GM23338 (cell line): ENCODE measurements around the gene BEX2. TPM values are rescaled to one million over a fixed set of nuclear protein-coding genes. Genes with fewer than 3 reads are reported as not detected.

Experiments
- ATAC-seq: fragments of 200-7000 bp; cut with Tn5 transposase; 3 replicates; pipeline ENCODE4 v1.9.1; 2020
- DNase-seq: peaks from one replicate; pipeline ENCODE4 v3.0.0-alpha.2; 2015; ENCODE audit warnings: low spot score
- H2AFZ ChIP-seq: fragments of 200-600 bp; sonication (generic); 2 replicates; pipeline ENCODE4 v1.8.0; 2016; ENCODE audit warnings: antibody characterized with exemption, mild to moderate bottlenecking, moderate library complexity
- H3F3A ChIP-seq: fragments of 200-600 bp; sonication (generic); replicated peaks from 2 replicates; pipeline ENCODE4 v1.8.0; 2017; ENCODE audit warnings: antibody characterized with exemption, mixed run types, low read depth
- H3K27ac ChIP-seq: fragments of 200-600 bp; sonication (generic); 2 replicates; pipeline ENCODE4 v1.6.1; 2016; ENCODE audit warnings: low read depth
- H3K27me3 ChIP-seq: fragments of 200-600 bp; sonication (generic); 2 replicates; pipeline ENCODE4 v1.8.0; 2016; ENCODE audit warnings: mild to moderate bottlenecking, mixed run types, moderate library complexity; ENCODE audit not compliant: insufficient read depth
- H3K36me3 ChIP-seq: fragments of 200-600 bp; sonication (generic); 2 replicates; pipeline ENCODE4 v1.8.0; 2016; ENCODE audit warnings: mild to moderate bottlenecking; ENCODE audit not compliant: insufficient read depth
- H3K4me1 ChIP-seq: fragments of 200-600 bp; sonication (generic); 2 replicates; pipeline ENCODE4 v1.8.0; 2016; ENCODE audit warnings: mild to moderate bottlenecking, moderate library complexity; ENCODE audit not compliant: insufficient read depth
- H3K4me2 ChIP-seq: fragments of 200-600 bp; sonication (generic); 2 replicates; pipeline ENCODE4 v1.7.1; 2017; ENCODE audit warnings: mixed run types
- H3K4me3 ChIP-seq: fragments of 200-600 bp; sonication (generic); 2 replicates; pipeline ENCODE4 v1.6.1; 2016; ENCODE audit warnings: mixed run types
- H3K79me2 ChIP-seq: fragments of 200-600 bp; sonication (generic); replicated peaks from 2 replicates; pipeline ENCODE4 v1.8.0; 2017; ENCODE audit warnings: mild to moderate bottlenecking; ENCODE audit not compliant: insufficient read depth
- H3K9me2 ChIP-seq: fragments of 200-600 bp; sonication (generic); 2 replicates; pipeline ENCODE4 v1.8.0; 2017; ENCODE audit not compliant: insufficient read depth
- H4K20me1 ChIP-seq: fragments of 200-600 bp; sonication (generic); replicated peaks from 2 replicates; pipeline ENCODE4 v1.8.0; 2017; ENCODE audit warnings: mild to moderate bottlenecking; ENCODE audit not compliant: insufficient read depth
- H3K27ac Mint-ChIP-seq: 2 replicates; pipeline ENCODE4 v1.8.0; 2020; ENCODE audit warnings: inconsistent platforms, mild to moderate bottlenecking, moderate library complexity, mixed read lengths
- H3K27me3 Mint-ChIP-seq: 3 replicates; pipeline ENCODE4 v1.8.0; 2022; ENCODE audit warnings: low read depth, mild to moderate bottlenecking, moderate library complexity, mixed read lengths, inconsistent platforms; ENCODE audit not compliant: insufficient read depth, poor library complexity
- H3K36me3 Mint-ChIP-seq: 3 replicates; pipeline ENCODE4 v1.8.0; 2021; ENCODE audit warnings: low read depth, mild to moderate bottlenecking, inconsistent platforms, moderate library complexity, mixed read lengths
- H3K4me1 Mint-ChIP-seq: 3 replicates; pipeline ENCODE4 v1.8.0; 2020; ENCODE audit warnings: mild to moderate bottlenecking, inconsistent platforms, mixed read lengths
- H3K4me3 Mint-ChIP-seq: 3 replicates; pipeline ENCODE4 v1.8.0; 2021; ENCODE audit warnings: moderate library complexity, mild to moderate bottlenecking, inconsistent platforms, mixed read lengths
- H3K9me3 Mint-ChIP-seq: 3 replicates; pipeline ENCODE4 v1.8.0; 2020; ENCODE audit warnings: moderate library complexity, mild to moderate bottlenecking, inconsistent platforms, mixed read lengths
- CREB1 ChIP-seq: fragments of 250-450 bp; sonication (Bioruptor Pico); IDR thresholded peaks from 2 replicates; pipeline ENCODE4 v1.5.0; 2020; ENCODE audit warnings: low read depth, mild to moderate bottlenecking, moderate library complexity
- CTCF ChIP-seq, 2 experiments: fragments of 200-600 bp in 1 of 2; sonication (generic) in 1 of 2; conservative IDR thresholded peaks; 2 replicates each; pipeline versions ENCODE4 v1.5.1 to v1.6.1; 2016 to 2017; ENCODE audit warnings: antibody characterized with exemption in 2 of 2, low read depth in 2 of 2, mild to moderate bottlenecking in 2 of 2, moderate library complexity in 1 of 2
- JUNB ChIP-seq: IDR thresholded peaks from one replicate; pipeline ENCODE4 v1.6.1; 2016; ENCODE audit warnings: antibody characterized with exemption; ENCODE audit not compliant: unreplicated experiment
- ZNF114 ChIP-seq: fragments of 250-450 bp; sonication (Bioruptor Pico); IDR thresholded peaks from 2 replicates; pipeline ENCODE4 v1.5.0; 2020; ENCODE audit warnings: mild to moderate bottlenecking, moderate library complexity
- ZNF462 ChIP-seq: fragments of 250-450 bp; sonication (Bioruptor Pico); IDR thresholded peaks from 2 replicates; pipeline ENCODE4 v1.5.0; 2020; ENCODE audit warnings: mild to moderate bottlenecking, moderate library complexity
- polyA plus RNA-seq: library from polyadenylated mRNA; unstranded; fragments of >200 nt; fragmentation: Nextera tagmentation; extraction: Ambion mirVana; gene quantifications from 2 replicates; pipeline ENCODE4 v1.2.1, GENCODE V29; 2016
- total RNA-seq: library from RNA; depleted of rRNA; stranded (reverse); fragments of >200 nt; shearing (Covaris generic); gene quantifications from 2 replicates; pipeline ENCODE4 v1.2.3, GENCODE V29; 2014

The BEX2 gene
- total and polyA plus RNA-seq, 2 experiments from 2014 or later = 37.5 to 87.9 TPM

- Histone ChIP-seq H3K27ac (no peak within 1 kb of the TSS), H3K36me3 (no peaks in the 10 kb centered on the region), H3K9me2 (no peaks in the 10 kb centered on the region), H3K27me3 (peaks cover 3% of the 10 kb centered on the region; the same call in 1 of the 2 replicates), H2AFZ (peak within 1 kb of the TSS; percentile 69; the same call in 1 of the 2 replicates), H3K4me1 (peaks cover 7% of the 10 kb centered on the region), H3K79me2 (no peaks in the 10 kb centered on the region), H4K20me1 (no peaks in the 10 kb centered on the region), H3K4me2 (peak within 1 kb of the TSS; percentile 79), H3K4me3 (peak within 1 kb of the TSS; percentile 63), H3F3A (no peaks in the 10 kb centered on the region)
- TF ChIP-seq CTCF (conservative IDR thresholded peaks at IDR 0.05; ENCODE audit: low read depth in 2 of 2) (no peak), JUNB (no peak)
- peaks cover 14% of the 10 kb centered on the region for H3K27me3 Mint-ChIP-seq
- peak; percentile 22 for DNase-seq
- H3K27ac Mint-ChIP-seq = no peak within 1 kb of the TSS
- H3K4me1 Mint-ChIP-seq = peaks cover 24% of the 10 kb centered on the region
- no peaks in the 10 kb centered on the region; the same call in 2 of the 3 replicates for H3K36me3 Mint-ChIP-seq
- peak; percentile 89 for ATAC-seq
- H3K9me3 Mint-ChIP-seq = 0 out of 3 replicates have a peak, but pooled peaks cover 4% of the 10 kb centered on the region
- peak within 1 kb of the TSS; percentile 83 for H3K4me3 Mint-ChIP-seq
Observed at GRCh38 chrX:103276581-103277002, 34.2 kb downstream of the BEX2 start, which contains the start of gene TCEAL5. TCEAL5 (minus strand) TSS chrX:103276750; CDS start chrX:103274563, 2,187 bp downstream.

- Histone ChIP-seq H3K4me3 (peak overlapping the region; percentile 63), H3K36me3 (no peaks in the 10 kb centered on the region), H2AFZ (peak overlapping the region; percentile 69; the same call in 1 of the 2 replicates), H3K9me2 (no peaks in the 10 kb centered on the region), H3K27ac (no peak overlapping the region), H3K4me2 (peak overlapping the region; percentile 79), H4K20me1 (no peaks in the 10 kb centered on the region), H3K27me3 (peaks cover 3% of the 10 kb centered on the region; the same call in 1 of the 2 replicates), H3K79me2 (no peaks in the 10 kb centered on the region), H3K4me1 (peaks cover 7% of the 10 kb centered on the region), H3F3A (no peaks in the 10 kb centered on the region)
- Mint-ChIP-seq H3K27ac (no peak overlapping the region), H3K4me3 (peak overlapping the region; percentile 83), H3K36me3 (no peaks in the 10 kb centered on the region; the same call in 2 of the 3 replicates), H3K4me1 (peaks cover 24% of the 10 kb centered on the region), H3K9me3 (no peaks in the 10 kb centered on the region), H3K27me3 (peaks cover 14% of the 10 kb centered on the region)
- peak; percentile 41 for DNase-seq
- peak; percentile 77 for ATAC-seq
- TF ChIP-seq CREB1 (CRISPR knock-in tag) (no peak), CTCF (conservative IDR thresholded peaks at IDR 0.05; ENCODE audit: low read depth in 2 of 2) (no peak), ZNF114 (CRISPR knock-in tag) (no peak), ZNF462 (CRISPR knock-in tag) (no peak)
Observed at GRCh38 chrX:103275947-103276567, 34.7 kb downstream of the BEX2 start.
